ENCODE measurements around the gene PHYHIPL. TPM values are rescaled to one million over a fixed set of nuclear protein-coding genes. Genes with fewer than 3 reads are reported as not detected.

Gene PHYHIPL
- total RNA-seq, 4 donors from 2014 or later, result not detected

DNA sequence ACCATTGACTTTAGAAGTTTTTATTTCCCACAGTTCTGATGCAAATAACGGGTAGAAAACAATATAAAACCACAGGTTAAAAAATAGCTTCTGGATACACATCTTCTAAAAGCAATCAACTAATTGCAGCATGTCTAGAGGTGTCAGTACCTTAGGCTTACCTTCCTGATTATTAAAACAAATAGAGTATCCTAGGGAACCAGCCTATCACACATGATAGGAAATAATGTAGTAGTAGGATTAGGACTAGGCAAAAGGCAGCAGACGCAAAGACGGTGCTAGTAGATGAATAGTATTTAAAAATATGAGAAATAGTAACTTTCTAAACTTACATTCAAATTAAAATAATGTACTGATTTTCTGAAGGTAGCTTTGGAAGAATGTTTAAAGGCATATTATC is 41.7 kb upstream of the PHYHIPL start:
- no peak for DNase-seq (ENCODE audit: low spot score)
- TF ChIP-seq, protein P1, sequence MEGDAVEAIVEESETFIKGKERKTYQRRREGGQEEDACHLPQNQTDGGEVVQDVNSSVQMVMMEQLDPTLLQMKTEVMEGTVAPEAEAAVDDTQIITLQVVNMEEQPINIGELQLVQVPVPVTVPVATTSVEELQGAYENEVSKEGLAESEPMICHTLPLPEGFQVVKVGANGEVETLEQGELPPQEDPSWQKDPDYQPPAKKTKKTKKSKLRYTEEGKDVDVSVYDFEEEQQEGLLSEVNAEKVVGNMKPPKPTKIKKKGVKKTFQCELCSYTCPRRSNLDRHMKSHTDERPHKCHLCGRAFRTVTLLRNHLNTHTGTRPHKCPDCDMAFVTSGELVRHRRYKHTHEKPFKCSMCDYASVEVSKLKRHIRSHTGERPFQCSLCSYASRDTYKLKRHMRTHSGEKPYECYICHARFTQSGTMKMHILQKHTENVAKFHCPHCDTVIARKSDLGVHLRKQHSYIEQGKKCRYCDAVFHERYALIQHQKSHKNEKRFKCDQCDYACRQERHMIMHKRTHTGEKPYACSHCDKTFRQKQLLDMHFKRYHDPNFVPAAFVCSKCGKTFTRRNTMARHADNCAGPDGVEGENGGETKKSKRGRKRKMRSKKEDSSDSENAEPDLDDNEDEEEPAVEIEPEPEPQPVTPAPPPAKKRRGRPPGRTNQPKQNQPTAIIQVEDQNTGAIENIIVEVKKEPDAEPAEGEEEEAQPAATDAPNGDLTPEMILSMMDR (IDR thresholded peaks at IDR 0.05), result no peak

DNA sequence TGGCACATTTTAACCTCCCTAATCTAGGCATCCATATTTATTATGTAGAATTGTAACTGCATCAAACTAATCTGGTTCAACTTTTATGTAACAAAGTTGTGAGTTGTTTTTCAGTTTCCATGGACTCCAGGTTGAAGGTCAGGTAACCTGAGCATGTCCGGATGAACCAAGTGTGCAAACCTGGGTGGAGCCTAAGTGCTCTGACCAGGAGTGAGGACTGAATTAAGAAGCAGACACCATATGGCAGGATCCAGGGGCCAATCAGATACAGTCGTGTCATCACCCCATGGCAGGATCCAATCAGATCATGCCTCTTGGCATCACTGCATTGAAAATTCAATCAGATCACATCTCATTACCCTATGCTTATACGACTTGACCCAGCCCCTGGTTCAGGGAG is 41.2 kb upstream of the PHYHIPL start:
- DNase-seq (ENCODE audit: low spot score) (no peak), ATAC-seq (ENCODE audit: low FRiP score) (no peak)
- TF ChIP-seq, protein P1 (IDR thresholded peaks at IDR 0.05), result no peak

More for the DNA sequence above, 41.7 kb upstream of the PHYHIPL start:
- ATAC-seq (ENCODE audit: low FRiP score), result no peak

DNA sequence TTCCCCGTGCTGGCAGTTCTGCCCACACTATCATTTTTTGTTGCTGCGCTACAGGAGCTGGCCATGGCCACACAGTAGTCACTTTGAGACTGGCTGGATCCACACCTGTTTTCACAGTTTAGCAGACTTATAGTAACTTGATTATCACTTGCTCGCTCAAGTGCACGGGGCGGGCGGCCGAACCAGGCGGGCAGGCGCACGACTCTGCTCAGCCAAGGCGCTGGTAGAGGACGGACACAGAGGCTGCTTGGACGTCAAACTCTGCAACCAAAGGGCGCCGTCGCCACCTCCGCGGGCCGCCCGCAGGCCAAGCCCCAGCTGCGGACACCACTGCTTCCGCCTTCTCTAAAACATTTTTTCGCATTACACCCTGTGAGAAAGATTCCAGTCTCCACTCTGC is 38.4 kb upstream of the PHYHIPL start:
- ATAC-seq (ENCODE audit: low FRiP score) (no peak), DNase-seq (ENCODE audit: low spot score) (no peak)
- TF ChIP-seq, protein P1 (IDR thresholded peaks at IDR 0.05), result no peak

DNA sequence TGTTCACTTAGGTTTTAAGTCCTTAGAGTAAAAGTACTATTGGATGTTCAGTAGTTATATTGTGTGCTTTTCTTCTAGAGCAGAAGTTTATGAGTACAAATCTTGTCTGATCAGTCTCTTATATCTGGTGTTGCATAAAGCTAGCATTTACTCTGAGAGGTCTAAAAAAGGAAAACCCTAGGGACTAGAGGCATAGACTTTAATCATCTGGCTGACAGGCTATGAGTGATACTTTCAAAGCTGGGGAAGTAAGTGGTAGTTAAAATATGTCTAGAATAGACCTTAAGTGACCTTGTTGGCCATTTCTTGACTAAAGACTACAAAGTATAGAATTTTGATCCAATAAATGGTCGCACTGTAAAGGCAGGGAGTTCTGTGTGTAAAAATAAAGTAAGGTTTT is 32.9 kb upstream of the PHYHIPL start:
- DNase-seq (ENCODE audit: low spot score) (no peak), ATAC-seq (ENCODE audit: low FRiP score) (no peak)
- TF ChIP-seq, protein P1 (IDR thresholded peaks at IDR 0.05), result no peak

DNA sequence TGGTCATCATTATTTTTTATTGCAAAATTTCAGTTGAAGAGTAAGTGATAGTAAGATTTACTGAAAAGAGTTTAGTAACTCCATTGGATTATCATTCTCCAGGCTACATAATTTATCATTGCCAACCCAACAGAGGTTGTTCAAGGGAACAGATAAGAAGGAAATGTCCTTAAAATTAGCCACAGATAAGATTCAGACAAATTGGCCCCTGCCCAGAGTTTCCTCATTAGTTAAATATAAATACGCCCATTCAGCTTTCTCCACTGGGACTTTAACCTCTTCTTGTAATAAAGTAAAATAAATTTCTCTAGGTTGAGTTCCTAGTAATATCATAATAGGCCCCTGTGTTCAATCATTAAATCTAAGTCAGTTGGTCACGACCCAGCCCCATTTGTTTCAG is 27.7 kb upstream of the PHYHIPL start:
- TF ChIP-seq, protein P1 (IDR thresholded peaks at IDR 0.05), result no peak
- DNase-seq (ENCODE audit: low spot score) (no peak), ATAC-seq (ENCODE audit: low FRiP score) (no peak)

DNA sequence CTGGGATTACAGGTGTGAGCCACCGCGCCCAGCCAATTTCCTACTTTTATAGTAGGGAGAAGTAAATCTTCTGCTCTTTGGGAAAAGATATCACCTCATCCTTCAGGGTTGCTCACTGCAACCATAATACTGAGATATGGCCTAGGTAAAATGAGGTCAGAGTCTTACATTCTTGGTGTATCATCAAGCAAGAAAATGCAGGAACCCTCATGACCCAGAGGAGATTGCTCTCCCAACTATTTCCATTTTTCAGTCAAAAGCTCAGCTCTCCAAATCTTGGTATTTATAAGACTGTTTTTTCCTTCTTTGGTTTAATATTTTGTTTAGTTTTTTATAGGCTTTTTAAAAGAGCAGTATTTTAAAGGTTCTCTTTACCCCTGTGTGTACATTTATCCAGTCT is 20.9 kb upstream of the PHYHIPL start:
- no peak for ATAC-seq (ENCODE audit: low FRiP score)
- TF ChIP-seq, protein P1 (IDR thresholded peaks at IDR 0.05), result no peak
- no peak for DNase-seq (ENCODE audit: low spot score)

DNA sequence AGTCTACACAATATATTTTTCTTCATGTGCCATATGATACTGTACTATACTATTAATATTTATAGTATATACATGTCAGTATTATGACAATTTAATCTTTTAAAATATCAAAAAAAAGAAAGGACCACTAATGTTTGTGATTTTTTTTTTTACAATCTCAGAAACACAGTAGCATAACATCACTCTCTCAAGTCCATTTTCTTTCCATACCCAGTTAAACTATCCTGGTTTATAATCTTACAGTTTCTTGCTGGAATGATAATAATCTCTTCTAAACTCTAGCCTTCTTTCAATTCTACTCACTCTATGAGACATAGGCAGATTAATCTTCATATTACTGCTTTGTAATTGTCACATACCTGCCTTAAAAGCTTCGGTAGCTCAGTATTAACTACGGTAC is 8.9 kb upstream of the PHYHIPL start:
- DNase-seq (ENCODE audit: low spot score), result no peak
- no peak for ATAC-seq (ENCODE audit: low FRiP score)
- TF ChIP-seq, protein P1 (IDR thresholded peaks at IDR 0.05), result no peak

Data from omental fat pad (tissue), 4 donors.